CD4-positive, alpha-beta T cell treated with Interleukin-15 for 4 hours (primary cell): ENCODE results near the gene TSPAN1.

Experiments used
- DNase-seq: peaks from one replicate; pipeline ENCODE4 v3.0.0-alpha.2; 2020; ENCODE audit warnings: low spot score

TSPAN1 gene

DNA sequence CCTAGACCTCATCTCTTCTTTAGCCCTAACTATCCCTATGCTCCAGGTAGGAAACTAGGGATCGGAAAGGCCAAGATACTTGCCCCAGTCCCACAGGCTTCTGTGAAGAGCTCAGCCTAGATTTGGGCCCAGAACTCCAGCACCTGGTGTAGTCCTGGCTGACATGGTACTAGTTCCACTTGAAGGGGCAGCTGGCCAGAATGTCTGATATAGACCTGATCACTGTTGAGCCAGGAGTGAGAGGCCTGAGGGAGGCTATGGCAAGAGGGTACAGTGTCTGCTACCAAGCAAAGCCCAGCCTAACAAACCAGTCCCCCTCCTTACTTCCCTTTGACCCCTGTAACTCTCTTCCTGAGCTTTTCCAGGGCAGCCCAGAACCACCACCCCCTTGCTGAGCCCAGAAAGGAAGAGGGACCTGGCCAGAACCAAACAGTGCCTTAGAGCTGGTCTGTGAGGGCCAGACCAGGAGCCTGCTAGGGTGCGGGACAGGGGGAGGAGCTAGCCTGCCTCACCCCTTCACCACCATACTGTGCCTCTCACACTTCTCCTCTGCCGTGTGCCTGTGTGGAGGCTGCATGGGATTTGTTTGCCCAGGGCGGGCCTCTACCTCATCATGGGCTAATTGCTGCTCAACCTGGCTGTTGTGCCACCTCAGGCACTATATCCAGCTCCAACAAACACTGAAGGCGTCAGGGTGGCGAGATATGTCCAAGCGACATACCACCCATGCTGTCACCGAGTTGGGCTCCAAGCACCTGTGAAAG is 12.4 kb downstream of the TSPAN1 start:
- DNase-seq, result no peak

DNA sequence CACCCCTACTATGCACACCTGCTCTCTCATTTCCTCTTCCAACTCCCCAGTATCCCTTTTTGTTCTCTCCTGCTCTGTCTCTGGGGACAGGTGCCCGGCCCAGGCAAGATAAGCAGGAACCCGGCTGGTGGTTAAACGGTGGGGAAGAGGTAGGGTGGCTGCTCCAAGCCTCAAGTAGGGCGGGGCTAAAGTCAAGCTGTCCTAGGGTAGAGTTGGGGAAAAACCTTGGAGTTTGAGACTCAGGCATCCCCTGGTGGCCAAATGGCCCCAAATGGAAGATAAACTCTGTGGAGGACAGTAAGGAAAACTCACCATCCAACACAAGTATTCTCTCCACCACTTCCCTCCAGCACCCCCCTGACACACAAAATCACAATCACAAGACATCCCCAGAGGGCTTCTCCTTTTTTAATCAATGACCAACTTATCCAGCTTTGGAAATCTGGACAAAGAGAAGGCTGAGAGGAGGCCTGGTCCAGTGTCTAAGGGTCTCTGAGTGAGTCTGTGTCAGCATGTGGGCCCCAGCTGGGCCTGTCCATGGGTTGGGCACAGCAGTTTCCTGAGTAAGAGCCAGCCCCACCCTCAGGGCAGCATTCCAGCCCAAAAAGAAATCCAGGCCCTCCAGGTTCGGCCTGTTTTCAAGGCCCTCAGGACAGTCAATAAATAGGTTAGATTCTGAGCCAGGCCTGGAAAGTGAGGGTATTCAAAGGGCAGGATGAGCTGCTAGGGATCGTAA is 13.6 kb downstream of the TSPAN1 start:
- DNase-seq, result no peak

DNA sequence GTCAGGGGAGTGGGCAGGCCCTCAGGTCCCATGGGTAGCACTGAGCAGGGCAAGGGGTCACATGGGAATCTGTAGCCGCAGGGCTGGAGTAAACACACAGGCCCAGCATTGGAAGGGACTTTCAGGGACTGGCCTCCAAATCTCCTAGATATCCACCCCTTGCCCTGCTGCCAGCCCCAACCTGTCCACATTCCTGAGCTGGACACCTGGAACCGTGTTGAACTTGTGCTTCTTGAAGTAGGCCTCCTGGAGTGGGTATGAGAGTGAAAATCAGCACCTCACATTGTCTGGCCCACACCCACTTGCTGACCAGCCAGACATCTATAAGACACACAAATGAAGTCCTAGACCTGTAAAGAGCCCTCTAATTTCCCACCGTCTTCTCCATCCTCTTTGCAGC is 15.7 kb downstream of the TSPAN1 start:
- no peak for DNase-seq

DNA sequence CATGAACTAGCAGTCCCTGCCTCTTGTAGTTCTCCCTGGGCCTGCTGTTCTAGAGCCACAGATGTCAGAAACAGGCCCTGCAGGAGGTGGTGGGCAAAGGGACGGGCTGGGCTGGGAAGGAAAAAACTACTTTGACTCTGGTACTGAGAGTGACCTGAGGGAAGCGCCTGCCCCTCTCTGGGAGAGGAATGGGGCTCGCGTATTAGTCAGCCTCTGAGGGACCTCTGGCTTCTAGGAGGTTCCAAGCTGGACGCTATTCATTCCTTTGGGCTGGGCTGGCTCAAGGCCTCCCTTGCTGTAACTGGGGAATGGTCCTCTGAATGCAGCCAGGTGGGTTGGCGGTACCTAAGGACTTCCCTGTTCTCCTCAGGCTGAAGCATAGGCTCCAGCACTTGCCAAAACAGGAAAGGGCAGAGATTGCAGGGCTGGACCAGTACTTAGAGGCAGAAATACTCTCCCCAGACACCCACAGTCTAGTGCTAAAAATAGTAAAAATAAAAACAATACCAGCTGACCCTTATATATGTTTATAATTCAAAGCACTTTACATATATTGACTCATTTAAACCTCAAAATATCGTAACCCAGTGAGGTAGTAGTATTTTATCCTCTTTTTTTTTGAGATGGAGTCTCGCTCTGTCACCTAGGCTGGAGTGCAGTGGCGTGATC is 16.3 kb downstream of the TSPAN1 start:
- DNase-seq, result no peak

DNA sequence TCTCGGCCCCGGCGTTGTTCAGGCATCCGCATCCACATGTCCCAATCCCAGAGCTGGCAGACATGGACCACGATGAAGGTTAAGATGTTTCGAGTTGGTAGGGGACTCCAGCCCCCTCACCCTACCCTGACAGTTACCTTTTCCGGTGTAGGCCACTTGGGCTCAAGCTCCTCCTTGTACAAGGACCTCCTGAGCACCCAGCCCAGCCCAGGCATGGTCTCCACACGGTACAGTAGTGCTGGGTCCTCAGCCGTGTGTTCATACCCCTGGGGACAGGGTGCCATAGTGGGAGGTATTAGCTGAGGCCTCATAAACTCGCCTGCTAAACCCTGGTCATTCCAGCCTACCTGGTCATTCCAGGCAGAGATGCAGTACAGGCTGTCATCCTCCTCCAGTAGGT is 17.3 kb downstream of the TSPAN1 start:
- DNase-seq, result no peak

DNA sequence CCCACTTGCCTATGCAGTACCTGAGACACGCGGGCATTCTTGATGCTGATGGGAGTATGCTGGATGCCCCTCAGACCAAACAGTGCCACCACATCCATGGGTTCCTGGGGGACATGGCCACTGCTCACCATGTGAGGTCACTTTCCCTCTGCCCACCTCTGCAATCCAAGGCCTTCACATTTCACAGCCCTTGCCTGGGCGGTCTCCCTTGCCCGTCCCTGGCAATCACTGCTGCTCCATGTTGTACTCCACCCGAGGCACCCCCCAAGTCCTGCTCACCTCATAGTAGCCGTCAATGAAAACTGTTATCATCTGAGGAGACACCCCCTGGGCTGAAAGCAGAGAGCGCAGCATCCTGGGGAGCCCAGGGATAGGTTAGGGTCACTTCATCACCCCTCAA is 18.4 kb downstream of the TSPAN1 start:
- DNase-seq, result no peak

DNA sequence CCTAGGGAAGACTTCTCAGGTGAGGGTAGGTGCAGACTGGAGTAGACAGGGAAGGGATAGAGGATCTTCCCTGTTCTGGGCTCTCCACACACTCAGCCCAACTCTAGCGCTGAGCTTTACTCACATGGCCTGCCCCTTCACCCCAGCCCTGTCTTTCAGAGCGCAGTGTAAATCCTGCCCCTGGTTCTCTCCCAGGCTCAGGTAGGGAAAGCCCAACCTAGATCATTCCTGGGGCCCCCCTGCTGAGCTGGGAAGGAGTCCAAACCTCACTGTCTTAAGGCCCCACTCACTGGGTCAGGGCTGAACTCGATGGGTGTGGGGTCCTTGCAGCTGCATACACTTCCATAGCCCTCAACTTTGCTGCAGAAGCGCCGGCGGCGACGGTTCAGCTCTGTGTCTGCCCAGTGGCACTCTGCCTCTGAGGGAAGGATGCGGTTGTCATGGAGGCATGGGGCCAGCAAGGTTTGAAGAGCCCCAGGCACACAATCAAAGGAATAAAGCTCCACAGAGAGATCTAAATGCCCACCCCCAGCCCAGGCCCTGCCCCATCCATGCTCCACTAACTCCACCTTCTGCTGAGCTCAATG is 19.2 kb downstream of the TSPAN1 start:
- DNase-seq, result no peak

DNA sequence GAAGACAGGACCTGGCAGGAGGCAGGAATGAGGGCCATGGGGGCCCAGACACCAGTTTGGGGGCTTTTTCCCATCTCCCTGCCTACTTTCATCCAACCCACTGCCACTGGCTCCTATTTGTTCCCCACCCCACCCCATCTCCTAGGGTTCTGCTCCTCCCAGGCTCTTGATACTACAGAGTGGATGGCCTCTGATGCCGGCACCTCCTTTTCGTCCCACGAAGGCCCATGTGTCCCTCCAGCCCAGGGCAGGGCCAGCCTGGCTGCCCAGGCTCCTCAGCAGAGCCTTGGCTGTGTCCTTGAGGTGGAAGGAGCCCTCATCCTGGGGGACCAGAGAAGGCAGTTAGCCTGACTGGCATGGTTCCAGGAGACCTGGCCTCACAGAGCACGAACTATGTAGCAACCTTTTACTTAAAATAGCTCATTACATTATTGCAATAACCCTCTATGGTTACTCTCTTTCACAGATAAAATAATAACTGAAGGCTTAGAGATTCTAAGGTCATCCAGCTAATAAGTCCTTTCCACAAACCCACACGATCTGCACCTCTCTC is 19.8 kb downstream of the TSPAN1 start:
- DNase-seq, result no peak

DNA sequence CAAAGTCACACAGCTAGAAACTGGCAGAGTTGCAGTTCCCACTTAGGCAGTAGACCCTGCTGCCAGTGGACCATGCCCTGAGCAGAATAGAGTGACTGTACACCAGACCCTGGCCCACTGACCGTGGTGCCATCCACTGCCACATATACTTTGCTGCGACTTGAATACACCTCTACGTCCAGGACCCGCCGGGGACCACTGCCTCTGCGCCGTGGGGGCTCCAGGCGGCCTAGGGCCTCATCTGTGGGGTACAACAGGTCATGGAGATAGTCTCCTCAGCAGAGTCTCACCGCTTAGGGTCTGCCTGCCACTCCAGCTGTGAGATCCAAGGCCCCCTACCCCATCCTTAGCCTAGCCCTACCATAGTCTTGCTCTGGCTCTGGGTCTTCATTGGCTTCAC is 21.7 kb downstream of the TSPAN1 start:
- DNase-seq, result no peak

DNA sequence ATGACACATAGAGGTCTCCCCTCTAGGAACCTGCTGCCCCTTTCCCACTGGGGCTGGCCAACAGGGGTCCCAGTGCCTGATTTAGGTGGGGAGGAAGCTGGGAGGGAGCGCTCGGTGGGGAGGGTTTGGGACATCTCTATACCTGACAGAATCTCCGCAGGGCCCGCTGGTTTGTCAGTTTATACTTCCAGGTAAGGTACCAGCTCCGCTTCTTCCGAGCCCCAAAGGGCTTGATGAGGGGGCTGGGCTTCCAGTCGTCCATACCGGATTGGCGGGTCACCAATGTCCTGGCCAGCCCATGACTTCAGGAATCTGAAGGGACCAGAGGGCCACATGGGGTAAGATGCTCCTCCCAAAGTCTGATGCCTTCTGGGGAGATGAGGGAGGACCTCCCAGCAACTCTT is 22.7 kb downstream of the TSPAN1 start:
- no peak for DNase-seq

DNA sequence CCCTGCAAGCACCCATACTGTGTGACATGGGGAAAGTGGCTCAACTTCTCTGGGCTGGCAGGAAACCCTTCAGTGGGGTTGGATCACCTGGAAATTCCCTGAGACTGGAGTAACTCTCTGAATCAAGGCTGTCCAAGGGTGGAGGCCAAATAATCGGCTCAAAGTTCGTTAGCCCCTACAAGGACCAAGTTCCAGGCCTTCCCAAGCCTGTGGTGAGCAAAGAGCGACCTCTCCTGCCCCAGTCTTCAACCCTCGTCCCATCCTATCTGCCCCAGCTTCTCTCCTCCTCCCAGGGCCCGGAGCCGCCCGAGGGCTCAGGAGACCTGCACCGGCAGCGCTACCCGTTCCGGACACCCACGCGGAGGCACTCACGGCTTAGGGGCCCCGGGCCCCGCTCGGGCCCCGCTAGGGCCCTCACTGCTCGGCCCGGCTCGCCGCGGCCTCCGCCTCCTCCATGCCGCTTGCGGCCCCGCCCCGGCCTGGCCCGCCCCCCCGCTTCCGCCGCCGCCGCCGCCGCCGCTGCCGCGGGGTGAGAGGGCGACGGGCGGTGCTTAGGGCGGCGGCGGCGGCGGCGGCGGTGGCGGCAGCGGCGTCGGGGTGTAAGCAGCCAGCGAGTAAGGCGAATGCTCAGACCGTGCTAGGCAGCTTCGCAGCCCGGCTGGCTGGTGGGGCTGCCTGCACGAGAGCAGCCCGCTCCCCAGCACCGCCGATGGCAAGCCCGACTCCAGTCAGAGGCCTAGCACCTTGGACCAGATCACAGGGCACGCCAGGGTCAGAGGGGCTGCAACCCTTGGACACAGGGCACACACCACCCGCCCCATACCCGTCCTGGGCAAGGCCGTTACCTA is 23.3 kb downstream of the TSPAN1 start, which contains the start of gene POMGNT1:
POMGNT1 (minus strand) TSS at position 471 of the 848 bp plus-strand sequence. CDS start 613 bp downstream, outside the sequence.
- DNase-seq, result peak; percentile 73

DNA sequence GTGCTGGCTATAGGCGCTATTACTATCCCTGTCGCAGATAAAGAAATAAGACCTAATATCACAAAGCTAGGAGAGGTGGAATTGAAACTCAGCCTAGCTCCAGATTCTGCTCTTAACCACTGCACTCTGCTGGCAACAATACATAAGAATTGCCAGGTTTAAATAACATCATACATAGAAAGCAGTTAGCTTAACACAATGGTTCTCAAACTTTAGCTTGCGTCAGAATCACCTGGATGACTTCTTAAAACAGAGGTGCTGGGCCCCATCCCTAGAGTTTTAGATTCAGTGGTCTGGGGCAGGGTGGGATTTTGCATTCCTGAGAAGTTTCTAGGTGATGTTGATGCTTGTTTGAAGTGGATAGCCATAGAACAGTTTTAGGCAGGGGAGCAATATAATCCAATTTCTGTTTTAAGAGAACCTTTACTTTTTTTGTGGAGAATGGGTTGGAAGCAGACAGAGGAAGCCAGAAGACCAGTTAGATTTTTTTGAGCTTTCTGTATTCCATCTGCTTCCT is 24.4 kb downstream of the TSPAN1 start:
- DNase-seq, result no peak

DNA sequence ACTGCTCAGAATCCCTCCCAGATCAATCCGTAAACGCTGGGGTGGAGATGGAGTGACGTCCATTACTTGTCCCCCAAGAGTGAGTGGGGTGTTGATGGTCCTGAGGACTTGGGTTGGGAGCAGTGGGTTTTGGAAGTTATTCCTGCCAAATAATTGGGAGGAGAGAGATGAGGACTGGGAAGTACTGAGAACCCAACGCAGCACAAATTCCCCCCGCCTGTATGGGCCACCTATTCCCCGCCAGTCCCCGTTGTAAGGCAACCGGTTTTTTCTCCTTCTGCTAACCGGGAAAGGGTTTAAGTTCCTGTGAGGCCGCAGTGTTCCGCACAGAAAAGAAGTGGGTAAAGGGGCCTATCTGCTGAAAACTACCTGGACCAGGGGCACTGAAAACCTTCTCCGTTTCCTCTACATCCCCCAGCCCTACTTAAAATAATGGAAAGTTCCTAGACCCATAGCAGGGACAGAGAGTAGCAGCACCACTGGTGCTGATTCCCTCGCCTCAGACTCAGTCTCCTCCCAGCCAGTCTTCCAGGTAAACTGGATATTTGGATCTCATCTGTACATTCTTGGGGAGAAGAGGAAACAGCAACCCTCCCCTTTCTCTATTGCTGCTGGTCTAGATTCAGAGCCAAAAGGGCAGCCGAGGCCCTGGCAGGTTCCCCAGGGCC is 29.0 kb downstream of the TSPAN1 start:
- no peak for DNase-seq

DNA sequence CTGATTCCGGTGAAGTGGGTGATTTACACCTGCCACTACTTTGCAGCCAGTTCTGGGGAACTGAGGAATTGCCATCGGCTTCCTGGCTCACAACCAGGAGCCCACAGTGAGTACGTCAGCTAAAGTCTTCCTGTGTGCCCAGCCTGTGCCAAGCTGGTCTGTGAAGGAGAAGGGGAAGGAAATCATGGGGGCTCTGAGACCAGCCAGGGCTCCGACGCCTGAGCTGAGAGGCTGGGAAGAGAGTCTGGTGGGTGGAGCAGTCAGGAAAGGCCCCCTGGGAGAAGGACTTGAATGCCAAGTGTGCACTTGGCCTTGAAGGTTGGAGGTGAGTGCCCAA is 29.5 kb downstream of the TSPAN1 start:
- no peak for DNase-seq

DNA sequence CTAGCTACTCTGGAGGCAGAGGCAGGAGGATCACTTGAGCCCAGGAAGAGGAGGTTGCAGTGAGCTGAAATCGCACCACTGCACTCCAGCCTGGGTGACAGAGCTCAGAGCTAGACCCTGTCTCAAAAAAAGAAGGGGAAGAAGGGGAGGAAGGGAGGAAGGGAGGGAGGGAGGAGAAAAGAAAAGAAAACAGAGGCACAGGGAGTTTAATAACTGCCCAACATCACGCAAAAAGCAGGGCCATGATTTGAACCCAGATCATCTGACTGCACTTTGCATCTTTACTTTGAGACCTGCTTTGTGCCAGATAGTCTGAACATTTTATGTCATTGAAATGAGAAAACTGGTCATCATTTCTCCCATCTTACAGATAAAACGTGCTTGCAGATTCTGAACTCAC is 30.3 kb downstream of the TSPAN1 start:
- no peak for DNase-seq

DNA sequence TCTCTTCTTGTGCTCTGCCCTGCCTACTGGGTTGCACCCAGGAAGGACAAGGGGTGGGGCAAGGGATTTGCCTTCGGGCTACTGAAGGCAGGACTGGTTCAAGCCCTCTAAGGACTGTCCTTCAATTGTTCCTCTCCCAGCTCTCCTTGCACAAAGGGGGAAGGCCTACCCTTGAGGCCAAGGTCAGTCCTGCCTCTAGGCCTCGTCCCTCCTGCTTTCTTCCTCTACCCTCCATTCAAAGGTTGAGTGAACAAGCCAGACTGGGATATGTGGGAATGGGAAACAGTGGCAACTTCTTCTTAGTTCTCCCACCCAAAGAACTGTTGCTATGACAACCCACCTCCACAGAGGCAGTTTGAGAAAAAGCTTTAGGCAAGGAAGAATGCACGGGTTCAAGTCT is 30.9 kb downstream of the TSPAN1 start:
- DNase-seq, result no peak

DNA sequence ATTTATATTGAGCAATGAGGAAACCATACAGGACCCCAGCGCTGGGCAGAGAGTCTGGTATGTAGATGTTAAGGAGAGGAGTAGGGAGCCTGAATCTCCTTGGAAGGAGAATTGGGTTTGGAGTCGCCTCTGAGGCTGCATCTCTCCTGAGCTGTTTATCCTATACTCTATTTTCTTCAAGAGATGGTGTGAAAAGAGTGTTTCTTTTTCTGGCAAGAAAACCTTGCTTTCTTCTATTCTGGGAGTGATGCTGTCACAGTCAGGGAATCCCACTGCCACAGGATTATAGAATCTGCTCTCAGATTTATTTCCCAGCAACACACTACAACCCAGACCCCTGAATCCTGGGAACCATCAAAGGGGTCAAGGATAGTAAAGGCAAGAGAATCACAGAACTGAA is 31.5 kb downstream of the TSPAN1 start:
- no peak for DNase-seq

DNA sequence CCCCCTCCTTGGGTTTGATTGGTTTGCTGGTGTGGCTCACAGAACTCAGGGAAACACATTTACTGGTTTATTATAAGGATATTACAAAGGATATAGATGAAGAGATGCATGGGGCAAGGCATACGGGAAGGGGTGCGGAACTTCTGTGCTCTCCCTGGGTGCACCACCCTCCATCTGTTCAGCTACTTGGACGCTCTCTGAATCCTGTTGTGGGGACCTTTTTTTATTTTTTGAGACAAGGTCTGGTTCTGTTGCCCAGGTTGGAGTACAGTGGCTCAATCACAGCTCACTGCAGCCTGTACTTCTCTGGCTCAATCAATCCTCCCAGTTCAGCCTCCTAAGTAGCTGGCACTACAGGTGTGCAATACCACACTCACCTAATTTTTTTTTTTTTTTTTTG is 35.7 kb downstream of the TSPAN1 start:
- no peak for DNase-seq

DNA sequence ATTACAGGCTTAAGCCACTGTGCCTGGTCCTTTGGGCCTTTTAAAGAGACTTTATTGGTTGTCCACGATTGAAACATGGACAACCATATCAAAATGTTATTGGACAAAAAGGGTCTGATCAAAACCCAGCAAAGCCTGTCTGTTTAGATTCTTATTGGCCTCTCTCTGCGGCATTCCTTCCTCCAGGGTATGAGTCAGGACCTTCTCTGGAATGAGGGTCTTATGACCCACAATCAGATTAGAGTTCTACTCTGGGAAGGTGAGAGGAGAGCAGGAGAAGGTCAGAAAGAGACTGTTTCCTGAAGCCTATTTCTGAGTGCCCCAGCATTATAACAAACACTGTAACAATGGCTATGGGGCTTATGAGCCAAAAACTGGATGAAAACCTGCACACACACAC is 36.2 kb downstream of the TSPAN1 start:
- DNase-seq, result no peak

DNA sequence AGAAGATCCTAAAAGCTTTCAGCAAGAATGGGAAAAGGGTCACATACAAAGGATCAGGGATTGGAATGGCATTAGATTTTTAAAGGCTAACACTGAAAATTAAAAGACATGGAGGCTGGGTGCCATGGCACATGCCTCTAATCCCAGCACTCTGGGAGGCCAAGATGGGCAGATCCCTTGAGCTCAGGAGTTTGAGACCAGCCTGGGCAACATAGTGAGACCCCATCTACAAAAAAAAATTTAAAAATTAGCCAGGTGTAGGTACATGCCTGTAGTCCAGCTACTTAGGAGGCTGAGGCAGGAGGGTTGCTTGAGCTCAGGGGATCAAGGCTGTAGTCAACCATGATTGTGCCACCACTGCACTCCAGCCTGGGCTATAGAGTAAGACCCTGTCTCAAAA is 40.6 kb downstream of the TSPAN1 start:
- no peak for DNase-seq

DNA sequence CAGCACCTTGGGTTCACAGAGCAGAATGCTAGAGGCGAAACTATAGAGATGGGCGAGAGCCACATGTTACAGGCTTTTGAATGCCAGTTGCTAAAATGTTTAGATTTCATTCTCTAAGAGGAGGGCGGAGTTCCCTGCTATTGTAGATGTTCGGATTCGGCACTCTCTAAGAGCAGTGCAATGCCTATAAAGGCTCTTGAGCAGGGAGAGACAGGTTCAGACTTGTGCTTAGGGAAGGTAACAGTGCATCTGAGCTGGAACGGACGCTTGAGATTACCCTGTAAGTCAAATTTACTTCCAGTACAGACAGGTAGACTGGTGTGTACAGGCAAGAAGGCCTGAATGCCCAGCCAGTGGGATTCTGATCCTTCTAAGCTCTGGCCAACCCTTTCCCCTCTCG is 43.6 kb downstream of the TSPAN1 start:
- DNase-seq, result no peak
